ENCODE data around the gene RNF144A. TPM values are rescaled to one million over a fixed set of nuclear protein-coding genes. Genes with fewer than 3 reads are reported as not detected.

RNF144A gene
- total and polyA plus RNA-seq, 9 donors: 10.4 to 47.7 (median 23.9) TPM

- no peak for DNase-seq
Observed at GRCh38 chr2:6970976-6971480, 53.8 kb downstream of the RNF144A start.

DNA sequence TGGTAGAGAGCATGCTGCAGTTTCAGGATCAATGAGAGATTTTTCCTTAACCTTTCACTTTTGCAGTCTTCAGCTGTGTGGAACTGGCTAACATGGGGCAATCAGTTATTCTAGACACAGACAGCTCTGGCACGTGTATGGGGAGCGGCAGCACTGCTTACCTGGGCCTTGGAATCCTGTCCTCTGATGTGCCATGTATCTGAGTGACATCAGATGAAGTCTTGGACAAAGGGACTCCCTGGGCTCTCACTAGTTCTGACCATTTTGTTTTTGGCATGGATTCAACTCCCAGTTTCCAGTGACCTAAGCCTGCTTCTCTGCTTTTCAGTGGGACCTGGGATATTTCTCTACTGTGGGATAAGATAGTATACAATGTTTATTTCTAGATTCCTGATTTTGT lies 54.3 kb downstream of the RNF144A start:
- no peak overlapping the region for H3K27ac ChIP-seq
- H3K4me3 ChIP-seq: no peak overlapping the region
- no peaks in the 10 kb centered on the region for H3K4me1 ChIP-seq (ENCODE audit: insufficient read depth)
- no peak for TF ChIP-seq POLR2A (IDR thresholded peaks at IDR 0.05)
- no peak for TF ChIP-seq CTCF (IDR thresholded peaks at IDR 0.05)
- no peak for TF ChIP-seq EP300 (IDR thresholded peaks at IDR 0.05)
- intact Hi-C loops (cut with DNase I): no loop called here
- no peaks in the 10 kb centered on the region for H3K9me3 ChIP-seq
- H3K27me3 ChIP-seq: no peaks in the 10 kb centered on the region
- no peak for DNase-seq
- 91 to 100% (median 97%) methylated on average over 2 of the region's 2 CpGs for WGBS, 3 donors
- no peaks in the 10 kb centered on the region for H3K36me3 ChIP-seq

More at GRCh38 chr2:6970976-6971480, 53.8 kb downstream of the RNF144A start:
- Histone ChIP-seq H3K36me3 (no peaks in the 10 kb centered on the region), H3K27me3 (no peaks in the 10 kb centered on the region), H3K9me3 (no peaks in the 10 kb centered on the region), H3K4me1 (ENCODE audit: insufficient read depth) (no peaks in the 10 kb centered on the region), H3K27ac (no peak overlapping the region), H3K4me3 (no peak overlapping the region)
- TF ChIP-seq EP300 (IDR thresholded peaks at IDR 0.05) (no peak), POLR2A (IDR thresholded peaks at IDR 0.05) (no peak), CTCF (IDR thresholded peaks at IDR 0.05) (no peak)
- intact Hi-C loops (cut with DNase I): no loop called here
- WGBS, 3 donors: 88 to 91% (median 88%) methylated on average over 4 of the region's 4 CpGs

GRCh38 chr2:6972067-6972710 lies 55.0 kb downstream of the RNF144A start:
- Histone ChIP-seq H3K27me3 (no peaks in the 10 kb centered on the region), H3K4me1 (ENCODE audit: insufficient read depth) (no peaks in the 10 kb centered on the region), H3K27ac (no peak overlapping the region), H3K9me3 (no peaks in the 10 kb centered on the region), H3K4me3 (no peak overlapping the region), H3K36me3 (no peaks in the 10 kb centered on the region)
- intact Hi-C loops (cut with DNase I): no loop called here
- no peak for DNase-seq
- 91 to 92% (median 92%) methylated on average over 5 of the region's 5 CpGs for WGBS, 3 donors
- TF ChIP-seq EP300 (IDR thresholded peaks at IDR 0.05) (no peak), CTCF (IDR thresholded peaks at IDR 0.05) (no peak), POLR2A (IDR thresholded peaks at IDR 0.05) (no peak)

GRCh38 chr2:6973895-6974545 lies 56.8 kb downstream of the RNF144A start:
- Histone ChIP-seq H3K36me3 (no peaks in the 10 kb centered on the region), H3K4me1 (ENCODE audit: insufficient read depth) (no peaks in the 10 kb centered on the region), H3K27me3 (no peaks in the 10 kb centered on the region), H3K9me3 (no peaks in the 10 kb centered on the region), H3K27ac (no peak overlapping the region), H3K4me3 (no peak overlapping the region)
- 78 to 84% (median 79%) methylated on average over 7 of the region's 7 CpGs for WGBS, 3 donors
- intact Hi-C loops (cut with DNase I): no loop called here
- TF ChIP-seq CTCF (IDR thresholded peaks at IDR 0.05): no peak
- TF ChIP-seq POLR2A (IDR thresholded peaks at IDR 0.05): no peak
- TF ChIP-seq EP300 (IDR thresholded peaks at IDR 0.05): no peak
- DNase-seq: no peak

All from ovary (tissue), 9 donors.